ENCODE measurements around the gene KIRREL3. TPM values are rescaled to one million over a fixed set of nuclear protein-coding genes. Genes with fewer than 3 reads are reported as not detected.

The KIRREL3 gene
- polyA plus RNA-seq, 1 of the 3 experiments (the other 2 are of a cell fraction): 3.7 TPM

DNA sequence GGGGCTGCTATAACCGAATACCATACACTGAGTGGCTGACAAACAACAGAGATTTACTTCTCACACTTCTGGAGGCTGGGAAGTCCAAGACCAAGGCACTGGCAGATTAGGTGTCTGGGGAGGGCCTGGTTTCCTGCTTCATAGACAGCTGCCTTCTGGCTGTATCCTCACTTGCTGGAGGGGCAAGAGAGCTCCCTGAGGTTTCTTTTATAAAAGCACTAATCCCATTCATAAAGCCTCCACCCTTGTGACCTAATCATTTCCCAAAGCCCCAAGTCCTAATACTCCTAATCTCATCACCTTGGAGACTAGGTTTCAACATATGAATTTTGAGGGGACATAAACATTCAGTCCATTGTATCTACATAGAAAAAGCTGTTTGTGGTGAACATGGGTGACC lies 131.8 kb downstream of the KIRREL3 start:
- no peak overlapping the region for H3K4me2 ChIP-seq
- no peak overlapping the region for H3K4me3 ChIP-seq (ENCODE audit: low read depth in 2 of 2, low read length in 1 of 2)
- H3K36me3 ChIP-seq (replicated peaks in 1 of 2; ENCODE audit: control insufficient read depth in 1 of 2, insufficient read depth in 2 of 2, low read length in 1 of 2): no peaks in the 10 kb centered on the region
- no peak overlapping the region for H3K9ac ChIP-seq
- TF ChIP-seq, protein P1, sequence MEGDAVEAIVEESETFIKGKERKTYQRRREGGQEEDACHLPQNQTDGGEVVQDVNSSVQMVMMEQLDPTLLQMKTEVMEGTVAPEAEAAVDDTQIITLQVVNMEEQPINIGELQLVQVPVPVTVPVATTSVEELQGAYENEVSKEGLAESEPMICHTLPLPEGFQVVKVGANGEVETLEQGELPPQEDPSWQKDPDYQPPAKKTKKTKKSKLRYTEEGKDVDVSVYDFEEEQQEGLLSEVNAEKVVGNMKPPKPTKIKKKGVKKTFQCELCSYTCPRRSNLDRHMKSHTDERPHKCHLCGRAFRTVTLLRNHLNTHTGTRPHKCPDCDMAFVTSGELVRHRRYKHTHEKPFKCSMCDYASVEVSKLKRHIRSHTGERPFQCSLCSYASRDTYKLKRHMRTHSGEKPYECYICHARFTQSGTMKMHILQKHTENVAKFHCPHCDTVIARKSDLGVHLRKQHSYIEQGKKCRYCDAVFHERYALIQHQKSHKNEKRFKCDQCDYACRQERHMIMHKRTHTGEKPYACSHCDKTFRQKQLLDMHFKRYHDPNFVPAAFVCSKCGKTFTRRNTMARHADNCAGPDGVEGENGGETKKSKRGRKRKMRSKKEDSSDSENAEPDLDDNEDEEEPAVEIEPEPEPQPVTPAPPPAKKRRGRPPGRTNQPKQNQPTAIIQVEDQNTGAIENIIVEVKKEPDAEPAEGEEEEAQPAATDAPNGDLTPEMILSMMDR (IDR thresholded peaks at IDR 0.05): no peak
- TF ChIP-seq CHD2 (IDR thresholded peaks at IDR 0.05; ENCODE audit: low read length, partially characterized antibody): no peak
- TF ChIP-seq RXRA (IDR thresholded peaks at IDR 0.05; ENCODE audit: borderline replicate concordance, low read depth): no peak
- TF ChIP-seq JUND (IDR thresholded peaks at IDR 0.05): no peak
- no peak for TF ChIP-seq GATA2 (CRISPR knock-in tag; IDR thresholded peaks at IDR 0.05)
- TF ChIP-seq, protein P2, sequence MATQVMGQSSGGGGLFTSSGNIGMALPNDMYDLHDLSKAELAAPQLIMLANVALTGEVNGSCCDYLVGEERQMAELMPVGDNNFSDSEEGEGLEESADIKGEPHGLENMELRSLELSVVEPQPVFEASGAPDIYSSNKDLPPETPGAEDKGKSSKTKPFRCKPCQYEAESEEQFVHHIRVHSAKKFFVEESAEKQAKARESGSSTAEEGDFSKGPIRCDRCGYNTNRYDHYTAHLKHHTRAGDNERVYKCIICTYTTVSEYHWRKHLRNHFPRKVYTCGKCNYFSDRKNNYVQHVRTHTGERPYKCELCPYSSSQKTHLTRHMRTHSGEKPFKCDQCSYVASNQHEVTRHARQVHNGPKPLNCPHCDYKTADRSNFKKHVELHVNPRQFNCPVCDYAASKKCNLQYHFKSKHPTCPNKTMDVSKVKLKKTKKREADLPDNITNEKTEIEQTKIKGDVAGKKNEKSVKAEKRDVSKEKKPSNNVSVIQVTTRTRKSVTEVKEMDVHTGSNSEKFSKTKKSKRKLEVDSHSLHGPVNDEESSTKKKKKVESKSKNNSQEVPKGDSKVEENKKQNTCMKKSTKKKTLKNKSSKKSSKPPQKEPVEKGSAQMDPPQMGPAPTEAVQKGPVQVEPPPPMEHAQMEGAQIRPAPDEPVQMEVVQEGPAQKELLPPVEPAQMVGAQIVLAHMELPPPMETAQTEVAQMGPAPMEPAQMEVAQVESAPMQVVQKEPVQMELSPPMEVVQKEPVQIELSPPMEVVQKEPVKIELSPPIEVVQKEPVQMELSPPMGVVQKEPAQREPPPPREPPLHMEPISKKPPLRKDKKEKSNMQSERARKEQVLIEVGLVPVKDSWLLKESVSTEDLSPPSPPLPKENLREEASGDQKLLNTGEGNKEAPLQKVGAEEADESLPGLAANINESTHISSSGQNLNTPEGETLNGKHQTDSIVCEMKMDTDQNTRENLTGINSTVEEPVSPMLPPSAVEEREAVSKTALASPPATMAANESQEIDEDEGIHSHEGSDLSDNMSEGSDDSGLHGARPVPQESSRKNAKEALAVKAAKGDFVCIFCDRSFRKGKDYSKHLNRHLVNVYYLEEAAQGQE (IDR thresholded peaks at IDR 0.05; ENCODE audit: low read depth, low read length): no peak
- TF ChIP-seq POLR2AphosphoS5 (IDR thresholded peaks at IDR 0.05; ENCODE audit: low read depth, low read length): no peak
- TF ChIP-seq MEF2A (IDR thresholded peaks at IDR 0.05; ENCODE audit: borderline replicate concordance, low read depth): no peak
- TF ChIP-seq, protein P3, sequence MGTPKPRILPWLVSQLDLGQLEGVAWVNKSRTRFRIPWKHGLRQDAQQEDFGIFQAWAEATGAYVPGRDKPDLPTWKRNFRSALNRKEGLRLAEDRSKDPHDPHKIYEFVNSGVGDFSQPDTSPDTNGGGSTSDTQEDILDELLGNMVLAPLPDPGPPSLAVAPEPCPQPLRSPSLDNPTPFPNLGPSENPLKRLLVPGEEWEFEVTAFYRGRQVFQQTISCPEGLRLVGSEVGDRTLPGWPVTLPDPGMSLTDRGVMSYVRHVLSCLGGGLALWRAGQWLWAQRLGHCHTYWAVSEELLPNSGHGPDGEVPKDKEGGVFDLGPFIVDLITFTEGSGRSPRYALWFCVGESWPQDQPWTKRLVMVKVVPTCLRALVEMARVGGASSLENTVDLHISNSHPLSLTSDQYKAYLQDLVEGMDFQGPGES (IDR thresholded peaks at IDR 0.05; ENCODE audit: low read depth, low read length): no peak
- TF ChIP-seq MXI1 (IDR thresholded peaks at IDR 0.05; ENCODE audit: low read depth, low read length): no peak
- no peak for TF ChIP-seq NRF1 (IDR thresholded peaks at IDR 0.05; ENCODE audit: low read depth, low read length)
- TF ChIP-seq NFIC (IDR thresholded peaks at IDR 0.05; ENCODE audit: borderline replicate concordance): no peak
- TF ChIP-seq ELF1 (IDR thresholded peaks at IDR 0.05): no peak
- TF ChIP-seq TEAD4 (IDR thresholded peaks at IDR 0.05; ENCODE audit: borderline replicate concordance, insufficient read depth): no peak
- ChIA-PET CTCF (interaction anchor here (1.2 kb wide), 1 partner anchor 15 kb away, joined by 3 read pairs; no protein-coding TSS in a partner anchor), POLR2A (no interaction called here)
- H4K20me1 ChIP-seq (ENCODE audit: insufficient read depth): no peaks in the 10 kb centered on the region
- no peak for DNase-seq
- no peak overlapping the region for H2AFZ ChIP-seq (ENCODE audit: low read depth)
- H3K9me3 ChIP-seq: no peaks in the 10 kb centered on the region
- no peaks in the 10 kb centered on the region for H3K79me2 ChIP-seq (ENCODE audit: insufficient read depth)
- H3K27ac ChIP-seq (ENCODE audit: low read depth in 2 of 2, low read length in 1 of 2): no peak overlapping the region
- 88% methylated on average over 1 of the region's 1 CpG for WGBS (ENCODE audit: low lambda C conversion rate)
- no peaks in the 10 kb centered on the region for H3K27me3 ChIP-seq (ENCODE audit: insufficient read depth)
- H3F3A ChIP-seq (replicated peaks; ENCODE audit: insufficient read depth): no peaks in the 10 kb centered on the region
- no peaks in the 10 kb centered on the region for H3K9me2 ChIP-seq
- no peaks in the 10 kb centered on the region for H3K4me1 ChIP-seq (ENCODE audit: control insufficient read depth in 1 of 2, insufficient read depth in 2 of 2, low read depth in 1 of 2, low read length in 1 of 2)

Measured in SK-N-SH (cell line).